ENCODE data around the gene MCRS1. TPM values are rescaled to one million over a fixed set of nuclear protein-coding genes. Genes with fewer than 3 reads are reported as not detected.

Gene MCRS1
- total and polyA plus RNA-seq, 10 of the 15 experiments (the other 5 are each of a cell fraction or from before 2014, with no cell fraction given): 34.3 to 82.8 (median 57.6) TPM

DNA sequence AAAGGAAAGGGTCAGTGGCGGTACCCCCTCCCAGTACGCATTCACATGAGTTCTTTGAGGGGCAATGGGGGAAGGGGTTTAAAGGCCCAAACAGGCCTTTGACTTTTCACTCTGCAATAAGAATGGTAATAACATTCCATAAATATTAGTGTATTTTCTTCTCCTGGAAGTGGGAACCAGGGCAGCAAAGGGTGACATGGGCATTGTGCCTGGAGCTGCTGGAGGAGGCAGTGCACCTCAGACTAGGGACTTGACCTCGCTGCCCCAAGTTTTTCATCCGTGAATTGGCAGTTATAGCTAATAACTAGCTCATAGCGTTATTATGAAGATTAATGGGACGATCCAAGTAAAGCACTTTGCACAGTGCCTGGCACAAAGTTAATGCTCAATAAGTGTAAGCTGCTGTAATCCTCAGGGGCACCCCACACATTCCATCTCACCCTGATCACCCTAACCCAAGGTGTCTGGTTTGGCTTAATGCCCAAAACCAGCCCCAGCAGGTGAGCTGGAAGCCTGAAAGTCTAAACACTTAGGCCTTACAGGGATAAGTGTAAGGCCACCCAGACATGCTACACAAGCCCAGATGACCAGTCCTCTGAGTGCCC, 31.9 kb downstream of the MCRS1 start (continued):
- TF ChIP-seq RFX5 (IDR thresholded peaks at IDR 0.05; ENCODE audit: low read depth, low read length): no peak

DNA sequence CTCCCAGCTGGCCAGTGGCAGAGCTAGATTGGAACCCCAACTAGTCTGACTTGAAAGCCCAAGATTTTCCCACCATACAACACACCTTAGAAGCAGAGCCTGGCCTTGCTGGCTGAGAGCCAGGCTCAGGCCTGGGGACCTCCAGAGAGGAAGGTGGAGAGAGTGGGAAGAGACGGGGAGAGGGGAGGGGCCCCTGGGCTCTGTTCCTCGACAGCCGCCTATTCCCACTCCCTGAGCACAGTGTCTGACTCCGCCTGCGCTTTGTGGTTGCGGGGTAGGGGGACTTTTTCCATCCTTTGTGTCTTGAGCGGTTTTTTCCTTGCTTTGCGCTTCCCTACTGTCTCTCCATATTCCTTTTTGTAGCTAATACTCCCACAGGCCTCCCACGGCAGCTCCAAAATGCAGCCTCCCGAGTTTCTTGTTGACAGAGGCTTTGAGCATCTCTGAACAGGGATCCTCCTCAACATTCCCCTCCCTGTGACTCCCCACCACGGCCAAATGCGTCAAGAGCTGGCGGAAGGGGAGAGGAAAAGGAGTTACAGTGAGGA, 33.1 kb downstream of the MCRS1 start:
- ChIA-PET POLR2A (no interaction called here), SMC1A (ENCODE audit: uncharacterized antibody, unreplicated experiment) (interaction anchor here (0.5 to 1.4 kb wide), 3 partner anchors 18 to 232 kb away, joined by 3 read pairs; partner anchors contain the start of gene FAM186B), CTCF (interaction anchor here (1.1 to 2.9 kb wide), 2 partner anchors 20 to 176 kb away, joined by 4 to 10 read pairs; no protein-coding TSS in a partner anchor), RAD21 (ENCODE audit: unreplicated experiment) (interaction anchor here (1.7 kb wide), 1 partner anchor 20 kb away, joined by 6 read pairs; no protein-coding TSS in a partner anchor)
- WGBS (ENCODE audit: insufficient coverage, insufficient replicate concordance, low lambda C conversion rate, missing lambda C conversion rate): 90% methylated on average over 13 of the region's 13 CpGs
- DNase-seq (ENCODE audit: low read depth, low spot score) (no peak), FAIRE-seq (no peak), ATAC-seq (no peak)
- H3K9ac ChIP-seq (ENCODE audit: control insufficient read depth, insufficient read depth, low read length): no peak overlapping the region
- H3K27me3 ChIP-seq (replicated peaks in 1 of 2; ENCODE audit: control insufficient read depth in 2 of 2, insufficient read depth in 2 of 2, low read length in 1 of 2): peaks cover 10 to 13% of the 10 kb centered on the region in 2 experiments
- no peaks in the 10 kb centered on the region for H3K9me3 ChIP-seq (replicated peaks; ENCODE audit: control insufficient read depth, insufficient read depth, low read length)
- no peak overlapping the region for H3K4me2 ChIP-seq (ENCODE audit: control insufficient read depth, insufficient read depth)
- no peaks in the 10 kb centered on the region for H3K79me2 ChIP-seq (ENCODE audit: control insufficient read depth, insufficient read depth, low read length)
- H2AFZ ChIP-seq (ENCODE audit: control insufficient read depth, low read depth, low read length): no peak overlapping the region
- BruUV-seq (replicated peaks): no TSS peak
- in situ Hi-C loops (cut with MboI) (no loop called here), intact Hi-C loops (cut with micrococcal nuclease; ENCODE audit: unreplicated experiment) (no loop called here)
- H3K4me1 ChIP-seq (ENCODE audit: control insufficient read depth, insufficient read depth, low read length): peaks cover 14% of the 10 kb centered on the region
- H3K27ac ChIP-seq (ENCODE audit: control insufficient read depth, insufficient read depth): no peak overlapping the region
- no peak overlapping the region for H3K4me3 ChIP-seq
- H3K36me3 ChIP-seq (ENCODE audit: control insufficient read depth in 2 of 2, insufficient read depth in 2 of 2, low read length in 1 of 2): no peaks in the 10 kb centered on the region
- H4K20me1 ChIP-seq (ENCODE audit: control insufficient read depth, insufficient read depth): no peaks in the 10 kb centered on the region; the same call in 1 of the 2 replicates
- TF ChIP-seq FOXM1 (IDR thresholded peaks at IDR 0.05; ENCODE audit: low read depth, low read length) (no peak), CHD2 (IDR thresholded peaks at IDR 0.05; ENCODE audit: borderline replicate concordance, low read depth, low read length) (no peak), YY1 (IDR thresholded peaks at IDR 0.05; ENCODE audit: low read depth, low read length) (no peak), RCOR1 (conservative IDR thresholded peaks at IDR 0.05; ENCODE audit: low read depth, low read length) (no peak), KLF5 (IDR thresholded peaks at IDR 0.05; ENCODE audit: partially characterized antibody) (no peak), SMAD5 (IDR thresholded peaks at IDR 0.05; ENCODE audit: low read depth) (no peak), POU2F2 (IDR thresholded peaks at IDR 0.05; ENCODE audit: borderline replicate concordance, low read depth, low read length) (no peak), CBFB (IDR thresholded peaks at IDR 0.05; ENCODE audit: low read depth) (no peak), BMI1 (IDR thresholded peaks at IDR 0.05; ENCODE audit: borderline replicate concordance) (no peak)
- TF ChIP-seq, protein P1, sequence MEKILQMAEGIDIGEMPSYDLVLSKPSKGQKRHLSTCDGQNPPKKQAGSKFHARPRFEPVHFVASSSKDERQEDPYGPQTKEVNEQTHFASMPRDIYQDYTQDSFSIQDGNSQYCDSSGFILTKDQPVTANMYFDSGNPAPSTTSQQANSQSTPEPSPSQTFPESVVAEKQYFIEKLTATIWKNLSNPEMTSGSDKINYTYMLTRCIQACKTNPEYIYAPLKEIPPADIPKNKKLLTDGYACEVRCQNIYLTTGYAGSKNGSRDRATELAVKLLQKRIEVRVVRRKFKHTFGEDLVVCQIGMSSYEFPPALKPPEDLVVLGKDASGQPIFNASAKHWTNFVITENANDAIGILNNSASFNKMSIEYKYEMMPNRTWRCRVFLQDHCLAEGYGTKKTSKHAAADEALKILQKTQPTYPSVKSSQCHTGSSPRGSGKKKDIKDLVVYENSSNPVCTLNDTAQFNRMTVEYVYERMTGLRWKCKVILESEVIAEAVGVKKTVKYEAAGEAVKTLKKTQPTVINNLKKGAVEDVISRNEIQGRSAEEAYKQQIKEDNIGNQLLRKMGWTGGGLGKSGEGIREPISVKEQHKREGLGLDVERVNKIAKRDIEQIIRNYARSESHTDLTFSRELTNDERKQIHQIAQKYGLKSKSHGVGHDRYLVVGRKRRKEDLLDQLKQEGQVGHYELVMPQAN (conservative IDR thresholded peaks at IDR 0.05): no peak
- TF ChIP-seq, protein P2, sequence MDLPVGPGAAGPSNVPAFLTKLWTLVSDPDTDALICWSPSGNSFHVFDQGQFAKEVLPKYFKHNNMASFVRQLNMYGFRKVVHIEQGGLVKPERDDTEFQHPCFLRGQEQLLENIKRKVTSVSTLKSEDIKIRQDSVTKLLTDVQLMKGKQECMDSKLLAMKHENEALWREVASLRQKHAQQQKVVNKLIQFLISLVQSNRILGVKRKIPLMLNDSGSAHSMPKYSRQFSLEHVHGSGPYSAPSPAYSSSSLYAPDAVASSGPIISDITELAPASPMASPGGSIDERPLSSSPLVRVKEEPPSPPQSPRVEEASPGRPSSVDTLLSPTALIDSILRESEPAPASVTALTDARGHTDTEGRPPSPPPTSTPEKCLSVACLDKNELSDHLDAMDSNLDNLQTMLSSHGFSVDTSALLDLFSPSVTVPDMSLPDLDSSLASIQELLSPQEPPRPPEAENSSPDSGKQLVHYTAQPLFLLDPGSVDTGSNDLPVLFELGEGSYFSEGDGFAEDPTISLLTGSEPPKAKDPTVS (IDR thresholded peaks at IDR 0.05; ENCODE audit: low read depth, low read length): no peak
- TF ChIP-seq, protein P3, sequence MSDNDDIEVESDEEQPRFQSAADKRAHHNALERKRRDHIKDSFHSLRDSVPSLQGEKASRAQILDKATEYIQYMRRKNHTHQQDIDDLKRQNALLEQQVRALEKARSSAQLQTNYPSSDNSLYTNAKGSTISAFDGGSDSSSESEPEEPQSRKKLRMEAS (IDR thresholded peaks at IDR 0.05; ENCODE audit: low read depth, low read length): no peak
- TF ChIP-seq, protein P4, sequence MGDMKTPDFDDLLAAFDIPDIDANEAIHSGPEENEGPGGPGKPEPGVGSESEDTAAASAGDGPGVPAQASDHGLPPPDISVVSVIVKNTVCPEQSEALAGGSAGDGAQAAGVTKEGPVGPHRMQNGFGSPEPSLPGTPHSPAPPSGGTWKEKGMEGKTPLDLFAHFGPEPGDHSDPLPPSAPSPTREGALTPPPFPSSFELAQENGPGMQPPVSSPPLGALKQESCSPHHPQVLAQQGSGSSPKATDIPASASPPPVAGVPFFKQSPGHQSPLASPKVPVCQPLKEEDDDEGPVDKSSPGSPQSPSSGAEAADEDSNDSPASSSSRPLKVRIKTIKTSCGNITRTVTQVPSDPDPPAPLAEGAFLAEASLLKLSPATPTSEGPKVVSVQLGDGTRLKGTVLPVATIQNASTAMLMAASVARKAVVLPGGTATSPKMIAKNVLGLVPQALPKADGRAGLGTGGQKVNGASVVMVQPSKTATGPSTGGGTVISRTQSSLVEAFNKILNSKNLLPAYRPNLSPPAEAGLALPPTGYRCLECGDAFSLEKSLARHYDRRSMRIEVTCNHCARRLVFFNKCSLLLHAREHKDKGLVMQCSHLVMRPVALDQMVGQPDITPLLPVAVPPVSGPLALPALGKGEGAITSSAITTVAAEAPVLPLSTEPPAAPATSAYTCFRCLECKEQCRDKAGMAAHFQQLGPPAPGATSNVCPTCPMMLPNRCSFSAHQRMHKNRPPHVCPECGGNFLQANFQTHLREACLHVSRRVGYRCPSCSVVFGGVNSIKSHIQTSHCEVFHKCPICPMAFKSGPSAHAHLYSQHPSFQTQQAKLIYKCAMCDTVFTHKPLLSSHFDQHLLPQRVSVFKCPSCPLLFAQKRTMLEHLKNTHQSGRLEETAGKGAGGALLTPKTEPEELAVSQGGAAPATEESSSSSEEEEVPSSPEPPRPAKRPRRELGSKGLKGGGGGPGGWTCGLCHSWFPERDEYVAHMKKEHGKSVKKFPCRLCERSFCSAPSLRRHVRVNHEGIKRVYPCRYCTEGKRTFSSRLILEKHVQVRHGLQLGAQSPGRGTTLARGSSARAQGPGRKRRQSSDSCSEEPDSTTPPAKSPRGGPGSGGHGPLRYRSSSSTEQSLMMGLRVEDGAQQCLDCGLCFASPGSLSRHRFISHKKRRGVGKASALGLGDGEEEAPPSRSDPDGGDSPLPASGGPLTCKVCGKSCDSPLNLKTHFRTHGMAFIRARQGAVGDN (IDR thresholded peaks at IDR 0.05): no peak

Measured in GM12878 (cell line).